T-cell (primary cell): ENCODE data around the gene LRRC10B. TPM values are rescaled to one million over a fixed set of nuclear protein-coding genes. Genes with fewer than 3 reads are reported as not detected.

ENCODE experiments used
- ATAC-seq, 4 experiments: fragments of 200-7000 bp in 3 of 4; fragments of 150-1000 bp in 1 of 4; cut with Tn5 transposase; replicated peaks in 1 of 4; 1 replicate in 3 of 4; 2 replicates in 1 of 4; pipeline ENCODE4 v1.10.0; 2021; ENCODE audit warnings: moderate library complexity in 3 of 4, mild to moderate bottlenecking in 2 of 4, moderate number of reproducible peaks in 1 of 4
- CTCF ChIA-PET, 2 donors: fragments of 300-600 bp; sonication (Branson Sonifier 250); formaldehyde crosslinking; loops; one replicate each; lab custom pipeline; 2022; ENCODE audit warnings: antibody characterized with exemption in 2 of 2; lab: Charles Lee
- POLR2A ChIA-PET, 2 donors: fragments of 300-600 bp; sonication (Branson Sonifier 250); formaldehyde crosslinking; loops; one replicate each; lab custom pipeline; 2022; ENCODE audit warnings: antibody characterized with exemption in 2 of 2; lab: Charles Lee
- DNase-seq, 35 experiments: peaks; one replicate each; pipeline versions ENCODE4 v3.0.0 to v3.0.0-alpha.2; 2013 to 2023
- H3K27ac ChIP-seq: one replicate; pipeline ENCODE4 v1.5.1; 2013; ENCODE audit warnings: low read length
- H3K27me3 ChIP-seq, 2 experiments: replicated peaks in 1 of 2; 1 replicate in 1 of 2; 2 replicates in 1 of 2; pipeline versions ENCODE4 v1.6.1 to v1.7.0; 2013; ENCODE audit warnings: low read length in 1 of 2, mixed read lengths in 1 of 2; ENCODE audit not compliant: control insufficient read depth in 2 of 2, insufficient read depth in 2 of 2; ENCODE audit errors: extremely low read depth in 1 of 2
- H3K36me3 ChIP-seq, 2 donors: 1 replicate in 1 of 2; 2 replicates in 1 of 2; pipeline versions ENCODE4 v1.6.1 to v1.7.0; 2013; ENCODE audit warnings: low read length in 1 of 2; ENCODE audit not compliant: control insufficient read depth in 2 of 2, insufficient read depth in 1 of 2; ENCODE audit errors: extremely low read depth in 1 of 2
- H3K4me1 ChIP-seq, 2 experiments: 1 replicate in 1 of 2; 2 replicates in 1 of 2; pipeline versions ENCODE4 v1.6.1 to v1.7.0; 2013; ENCODE audit warnings: low read length in 2 of 2, mixed read lengths in 1 of 2; ENCODE audit not compliant: insufficient read depth in 2 of 2, control insufficient read depth in 1 of 2; ENCODE audit errors: extremely low read depth in 1 of 2
- H3K4me3 ChIP-seq, 2 donors: 1 replicate in 1 of 2; 2 replicates in 1 of 2; pipeline versions ENCODE4 v1.5.1 to v1.7.0; 2013; ENCODE audit warnings: mild to moderate bottlenecking in 2 of 2, low read length in 1 of 2, moderate library complexity in 1 of 2; ENCODE audit not compliant: control insufficient read depth in 1 of 2; ENCODE audit errors: extremely low read depth in 1 of 2
- H3K9me3 ChIP-seq: 2 replicates; pipeline ENCODE4 v1.7.0; 2013
- H3K27ac Mint-ChIP-seq, 2 donors: one replicate each; pipeline ENCODE4 v1.8.0; 2020 to 2021; ENCODE audit warnings: mild to moderate bottlenecking in 2 of 2, mixed read lengths in 2 of 2
- H3K27me3 Mint-ChIP-seq, 2 donors: one replicate each; pipeline ENCODE4 v1.8.0; 2021 to 2022; ENCODE audit warnings: mixed read lengths in 2 of 2
- H3K36me3 Mint-ChIP-seq: one replicate; pipeline ENCODE4 v1.8.0; 2021; ENCODE audit warnings: mixed read lengths
- H3K4me1 Mint-ChIP-seq, 3 donors: one replicate each; pipeline ENCODE4 v1.8.0; 2020 to 2022; ENCODE audit warnings: mixed read lengths in 3 of 3, mild to moderate bottlenecking in 1 of 3
- H3K4me3 Mint-ChIP-seq, 3 donors: one replicate each; pipeline ENCODE4 v1.8.0; 2020 to 2022; ENCODE audit warnings: mild to moderate bottlenecking in 3 of 3, mixed read lengths in 3 of 3, moderate library complexity in 3 of 3
- H3K9me3 Mint-ChIP-seq, 3 donors: one replicate each; pipeline ENCODE4 v1.8.0; 2020 to 2022; ENCODE audit warnings: mixed read lengths in 3 of 3
- WGBS: methylation state at CpG from one replicate; pipeline ENCODE4 v1.1.5; 2013; ENCODE audit warnings: missing lambda C conversion rate; ENCODE audit not compliant: insufficient coverage; 5-methylcytosine and 5-hydroxymethylcytosine counted together
- total RNA-seq, 35 experiments: library from RNA in 6 of 35; stranded (reverse) in 6 of 35; fragments of 120-200 nt in 1 of 35; gene quantifications; one replicate each; pipeline versions ENCODE4 v1.2.1 to v1.2.4 and lab custom pipeline; 2013 to 2026

Gene LRRC10B
- total RNA-seq, 5 donors from 2014 or later (not counting 1 experiment from before 2014, with no cell fraction given): 0.21 TPM; not detected in 4

GRCh38 chr11:61484541-61484940 is 24.0 kb upstream of the LRRC10B start:
- ATAC-seq: no peak
- CTCF ChIA-PET: no interaction called here
- POLR2A ChIA-PET: no interaction called here
- Mint-ChIP-seq H3K4me1 (peaks cover 0 to 8% (median 3%) of the 10 kb centered on the region in 3 donors), H3K9me3 (no peaks in the 10 kb centered on the region), H3K27me3 (peaks cover 0 to 5% of the 10 kb centered on the region in 2 donors), H3K27ac (no peak overlapping the region), H3K4me3 (no peak overlapping the region), H3K36me3 (peaks cover 11% of the 10 kb centered on the region)
- DNase-seq: no peak
- WGBS: 80% methylated on average over 5 of the region's 11 CpGs
- H3K36me3 ChIP-seq: peaks cover 2 to 4% of the 10 kb centered on the region in 2 donors
- no peak overlapping the region for H3K27ac ChIP-seq
- peaks cover 0 to 20% of the 10 kb centered on the region in 2 experiments for H3K27me3 ChIP-seq
- no peak overlapping the region for H3K4me3 ChIP-seq
- no peaks in the 10 kb centered on the region for H3K9me3 ChIP-seq
- no peaks in the 10 kb centered on the region for H3K4me1 ChIP-seq

GRCh38 chr11:61485080-61485479 is 23.5 kb upstream of the LRRC10B start:
- Histone ChIP-seq H3K27me3 (peaks cover 0 to 20% of the 10 kb centered on the region in 2 experiments), H3K9me3 (no peaks in the 10 kb centered on the region), H3K4me1 (no peaks in the 10 kb centered on the region), H3K4me3 (no peak overlapping the region), H3K36me3 (peaks cover 2 to 4% of the 10 kb centered on the region in 2 donors), H3K27ac (no peak overlapping the region)
- H3K27me3 Mint-ChIP-seq: peaks cover 0 to 5% of the 10 kb centered on the region in 2 donors
- H3K9me3 Mint-ChIP-seq: no peaks in the 10 kb centered on the region
- H3K27ac Mint-ChIP-seq: no peak overlapping the region
- ATAC-seq (no peak), DNase-seq (no peak)
- peaks cover 0 to 8% (median 3%) of the 10 kb centered on the region in 3 donors for H3K4me1 Mint-ChIP-seq
- ChIA-PET CTCF (no interaction called here), POLR2A (no interaction called here)
- 95% methylated on average over 8 of the region's 11 CpGs for WGBS
- peaks cover 11% of the 10 kb centered on the region for H3K36me3 Mint-ChIP-seq
- no peak overlapping the region for H3K4me3 Mint-ChIP-seq

GRCh38 chr11:61486011-61486620 is 22.4 kb upstream of the LRRC10B start:
- H3K4me1 ChIP-seq: no peaks in the 10 kb centered on the region
- Mint-ChIP-seq H3K27me3 (peaks cover 0 to 5% of the 10 kb centered on the region in 2 donors), H3K9me3 (no peaks in the 10 kb centered on the region), H3K4me1 (no peaks in the 10 kb centered on the region), H3K36me3 (peaks cover 11% of the 10 kb centered on the region), H3K27ac (no peak overlapping the region), H3K4me3 (no peak overlapping the region)
- H3K36me3 ChIP-seq: peaks cover 2 to 4% of the 10 kb centered on the region in 2 donors
- H3K27ac ChIP-seq: no peak overlapping the region
- DNase-seq (no peak), ATAC-seq (no peak)
- POLR2A ChIA-PET: no interaction called here
- CTCF ChIA-PET: no interaction called here
- peaks cover 0 to 23% of the 10 kb centered on the region in 2 experiments for H3K27me3 ChIP-seq
- H3K9me3 ChIP-seq: no peaks in the 10 kb centered on the region
- WGBS: 90% methylated on average over 2 of the region's 6 CpGs
- no peak overlapping the region for H3K4me3 ChIP-seq

- ChIA-PET POLR2A (no interaction called here), CTCF (no interaction called here)
- H3K36me3 Mint-ChIP-seq: peaks cover 11% of the 10 kb centered on the region
- H3K4me1 Mint-ChIP-seq: no peaks in the 10 kb centered on the region
- ATAC-seq: no peak
- H3K27me3 Mint-ChIP-seq: peaks cover 0 to 5% of the 10 kb centered on the region in 2 donors
- Histone ChIP-seq H3K4me1 (no peaks in the 10 kb centered on the region), H3K27me3 (peaks cover 0 to 26% of the 10 kb centered on the region in 2 experiments), H3K9me3 (no peaks in the 10 kb centered on the region), H3K4me3 (no peak overlapping the region), H3K36me3 (peaks cover 2 to 4% of the 10 kb centered on the region in 2 donors), H3K27ac (no peak overlapping the region)
- no peak for DNase-seq
- no peaks in the 10 kb centered on the region for H3K9me3 Mint-ChIP-seq
- 63% methylated on average over 1 of the region's 5 CpGs for WGBS
- no peak overlapping the region for H3K27ac Mint-ChIP-seq
- H3K4me3 Mint-ChIP-seq: no peak overlapping the region
Observed at GRCh38 chr11:61486779-61487178, 21.8 kb upstream of the LRRC10B start.

GRCh38 chr11:61487342-61488025 is 21.1 kb upstream of the LRRC10B start:
- Histone ChIP-seq H3K36me3 (peaks cover 2 to 4% of the 10 kb centered on the region in 2 donors), H3K4me3 (no peak overlapping the region), H3K27me3 (peaks cover 0 to 23% of the 10 kb centered on the region in 2 experiments), H3K4me1 (no peaks in the 10 kb centered on the region), H3K9me3 (no peaks in the 10 kb centered on the region), H3K27ac (no peak overlapping the region)
- ChIA-PET POLR2A (no interaction called here), CTCF (no interaction called here)
- peaks cover 11% of the 10 kb centered on the region for H3K36me3 Mint-ChIP-seq
- WGBS: 89% methylated on average over 1 of the region's 4 CpGs
- DNase-seq (no peak), ATAC-seq (no peak)
- H3K27me3 Mint-ChIP-seq: peaks cover 0 to 5% of the 10 kb centered on the region in 2 donors
- no peaks in the 10 kb centered on the region for H3K9me3 Mint-ChIP-seq
- no peak overlapping the region for H3K27ac Mint-ChIP-seq
- H3K4me3 Mint-ChIP-seq: no peak overlapping the region
- H3K4me1 Mint-ChIP-seq: no peaks in the 10 kb centered on the region

GRCh38 chr11:61488651-61489291 is 19.8 kb upstream of the LRRC10B start:
- CTCF ChIA-PET: interaction anchor here in 1 of 2 donors (1.5 kb wide), 1 partner anchor 28 kb away, joined by 4 read pairs; no protein-coding TSS in a partner anchor
- H3K27me3 ChIP-seq: peaks cover 0 to 18% of the 10 kb centered on the region in 2 experiments
- no peak for ATAC-seq
- H3K4me1 ChIP-seq: no peaks in the 10 kb centered on the region
- POLR2A ChIA-PET: no interaction called here
- Mint-ChIP-seq H3K27me3 (no peaks in the 10 kb centered on the region), H3K36me3 (peaks cover 11% of the 10 kb centered on the region), H3K9me3 (no peaks in the 10 kb centered on the region), H3K27ac (no peak overlapping the region), H3K4me1 (no peaks in the 10 kb centered on the region), H3K4me3 (no peak overlapping the region)
- 71% methylated on average over 15 of the region's 19 CpGs for WGBS
- no peak overlapping the region for H3K4me3 ChIP-seq
- peaks cover 2 to 4% of the 10 kb centered on the region in 2 donors for H3K36me3 ChIP-seq
- no peak for DNase-seq
- H3K27ac ChIP-seq: no peak overlapping the region
- no peaks in the 10 kb centered on the region for H3K9me3 ChIP-seq
